ENCODE measurements around the gene ATP5F1A. TPM values are rescaled to one million over a fixed set of nuclear protein-coding genes. Genes with fewer than 3 reads are reported as not detected.
A peak's percentile ranks its signal among the peaks of the same experiment; 100 is the strongest.

Gene ATP5F1A
- total RNA-seq, 2 experiments from 2014 or later, result 218 to 284 TPM

GRCh38 chr18:46073474-46074331 lies 24.4 kb downstream of the ATP5F1A start:
- H3K9me3 ChIP-seq (ENCODE audit: low read length), result no peaks in the 10 kb centered on the region
- TF ChIP-seq EZH2phosphoT487 (IDR thresholded peaks at IDR 0.05; ENCODE audit: borderline replicate concordance, low read depth, low read length) (no peak), CTCF (conservative IDR thresholded peaks at IDR 0.05; ENCODE audit: low read length) (peak; percentile 74)
- no peaks in the 10 kb centered on the region for H4K20me1 ChIP-seq (ENCODE audit: insufficient read depth, low read length)
- H3K4me1 ChIP-seq (ENCODE audit: insufficient read depth, low read length, poor library complexity, severe bottlenecking), result no peaks in the 10 kb centered on the region
- no peak overlapping the region for H3K4me2 ChIP-seq (ENCODE audit: low read length)
- H3K36me3 ChIP-seq (ENCODE audit: insufficient read depth, low read length), result peaks cover 19% of the 10 kb centered on the region
- BruUV-seq (replicated peaks), result no TSS peak
- intact Hi-C loops (cut with micrococcal nuclease; ENCODE audit: unreplicated experiment), result loop anchor here (2.0 to 10.0 kb wide), 2 partner anchors 99 to 379 kb away; no protein-coding TSS in a partner anchor
- ChIA-PET CTCF (ENCODE audit: unreplicated experiment) (no interaction called here), POLR2A (no interaction called here)
- no peaks in the 10 kb centered on the region for H3K9me2 ChIP-seq (ENCODE audit: insufficient read depth, low read length)
- H3K4me3 ChIP-seq (ENCODE audit: low read depth, low read length, poor library complexity, severe bottlenecking), result no peak overlapping the region
- H3K27ac ChIP-seq (ENCODE audit: low read depth, low read length, poor library complexity, severe bottlenecking), result no peak overlapping the region
- peak; percentile 29 for DNase-seq (ENCODE audit: low spot score)
- no peaks in the 10 kb centered on the region for H3K79me2 ChIP-seq (ENCODE audit: insufficient read depth, low read depth, low read length)
- H2AFZ ChIP-seq (ENCODE audit: low read length), result no peak overlapping the region

DNA sequence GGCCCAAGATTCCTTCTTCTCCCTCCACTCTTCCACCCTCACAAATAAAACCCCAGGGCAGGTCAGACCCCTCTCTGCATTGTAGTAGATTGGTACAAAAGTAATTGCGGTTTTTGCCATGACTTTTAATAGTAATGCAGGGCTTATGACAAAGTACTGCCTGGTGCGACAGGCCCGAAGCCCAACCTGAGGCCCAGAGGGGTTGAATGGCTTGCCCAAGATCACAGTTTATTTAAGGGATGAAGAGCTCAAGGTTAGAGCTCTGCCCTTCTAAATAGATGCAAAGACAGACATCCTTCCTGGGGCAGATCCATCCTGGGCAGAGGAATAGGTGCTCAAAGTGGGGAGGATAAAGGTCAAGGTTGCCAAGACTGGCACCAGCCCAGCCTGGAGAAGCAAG lies 25.1 kb downstream of the ATP5F1A start:
- no TSS peak for BruUV-seq (replicated peaks)
- Histone ChIP-seq H3K36me3 (ENCODE audit: insufficient read depth, low read length) (peaks cover 11% of the 10 kb centered on the region), H3K9me2 (ENCODE audit: insufficient read depth, low read length) (no peaks in the 10 kb centered on the region), H4K20me1 (ENCODE audit: insufficient read depth, low read length) (no peaks in the 10 kb centered on the region), H3K4me1 (ENCODE audit: insufficient read depth, low read length, poor library complexity, severe bottlenecking) (no peaks in the 10 kb centered on the region), H3K9me3 (ENCODE audit: low read length) (no peaks in the 10 kb centered on the region), H3K79me2 (ENCODE audit: insufficient read depth, low read depth, low read length) (no peaks in the 10 kb centered on the region), H3K27ac (ENCODE audit: low read depth, low read length, poor library complexity, severe bottlenecking) (no peak overlapping the region), H2AFZ (ENCODE audit: low read length) (no peak overlapping the region), H3K4me2 (ENCODE audit: low read length) (no peak overlapping the region), H3K4me3 (ENCODE audit: low read depth, low read length, poor library complexity, severe bottlenecking) (no peak overlapping the region)
- DNase-seq (ENCODE audit: low spot score), result no peak
- TF ChIP-seq EZH2phosphoT487 (IDR thresholded peaks at IDR 0.05; ENCODE audit: borderline replicate concordance, low read depth, low read length), result no peak
- TF ChIP-seq CTCF (conservative IDR thresholded peaks at IDR 0.05; ENCODE audit: low read length), result no peak
- intact Hi-C loops (cut with micrococcal nuclease; ENCODE audit: unreplicated experiment), result loop anchor here (2.0 to 10.0 kb wide), 2 partner anchors 98 to 378 kb away; no protein-coding TSS in a partner anchor
- ChIA-PET POLR2A (no interaction called here), CTCF (ENCODE audit: unreplicated experiment) (no interaction called here)

DNA sequence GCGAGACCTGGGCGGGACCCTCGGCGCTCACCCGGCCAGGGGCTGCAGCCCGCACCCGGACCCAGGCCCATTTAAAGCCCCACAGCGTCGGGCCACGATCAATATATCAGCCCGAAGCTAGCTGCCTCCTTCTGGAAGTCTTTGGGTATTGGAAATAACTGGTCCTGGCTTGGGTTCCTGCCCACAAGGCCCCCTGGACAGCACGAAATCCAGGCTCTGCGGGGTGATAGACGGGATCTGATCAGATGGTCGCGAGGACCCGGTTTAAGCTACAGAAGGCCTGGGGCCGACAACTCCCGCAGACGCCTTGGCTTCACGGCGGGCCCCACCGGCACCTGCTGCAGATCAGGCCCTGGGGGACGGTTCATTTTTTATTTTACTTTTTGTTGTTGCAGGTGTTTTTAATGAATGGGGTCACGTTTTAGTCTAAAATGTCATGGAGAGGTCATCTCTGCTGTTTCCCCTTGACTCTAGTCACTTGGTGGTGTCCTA lies 25.7 kb downstream of the ATP5F1A start:
- TF ChIP-seq EZH2phosphoT487 (IDR thresholded peaks at IDR 0.05; ENCODE audit: borderline replicate concordance, low read depth, low read length) (no peak), CTCF (conservative IDR thresholded peaks at IDR 0.05; ENCODE audit: low read length) (no peak)
- Histone ChIP-seq H3K36me3 (ENCODE audit: insufficient read depth, low read length) (peaks cover 6% of the 10 kb centered on the region), H3K9me2 (ENCODE audit: insufficient read depth, low read length) (no peaks in the 10 kb centered on the region), H4K20me1 (ENCODE audit: insufficient read depth, low read length) (no peaks in the 10 kb centered on the region), H3K4me1 (ENCODE audit: insufficient read depth, low read length, poor library complexity, severe bottlenecking) (no peaks in the 10 kb centered on the region), H3K27ac (ENCODE audit: low read depth, low read length, poor library complexity, severe bottlenecking) (no peak overlapping the region), H3K4me3 (ENCODE audit: low read depth, low read length, poor library complexity, severe bottlenecking) (no peak overlapping the region), H2AFZ (ENCODE audit: low read length) (no peak overlapping the region), H3K9me3 (ENCODE audit: low read length) (no peaks in the 10 kb centered on the region), H3K4me2 (ENCODE audit: low read length) (no peak overlapping the region), H3K79me2 (ENCODE audit: insufficient read depth, low read depth, low read length) (no peaks in the 10 kb centered on the region)
- no peak for DNase-seq (ENCODE audit: low spot score)
- ChIA-PET POLR2A (no interaction called here), CTCF (ENCODE audit: unreplicated experiment) (no interaction called here)
- no TSS peak for BruUV-seq (replicated peaks)
- intact Hi-C loops (cut with micrococcal nuclease; ENCODE audit: unreplicated experiment), result loop anchor here (2.0 to 10.0 kb wide), 2 partner anchors 98 to 378 kb away; no protein-coding TSS in a partner anchor

Data from OCI-LY7 (cell line).